HG03039 (cell line): ENCODE data around the gene TOMM5.
A peak's percentile ranks its signal among the peaks of the same experiment; 100 is the strongest.

Experiments
- ATAC-seq: cut with Tn5 transposase; IDR thresholded peaks from one replicate; pipeline ENCODE4 v1.9.1; 2021; ENCODE audit warnings: mild to moderate bottlenecking, moderate library complexity; ENCODE audit not compliant: unreplicated experiment

TOMM5 gene

DNA sequence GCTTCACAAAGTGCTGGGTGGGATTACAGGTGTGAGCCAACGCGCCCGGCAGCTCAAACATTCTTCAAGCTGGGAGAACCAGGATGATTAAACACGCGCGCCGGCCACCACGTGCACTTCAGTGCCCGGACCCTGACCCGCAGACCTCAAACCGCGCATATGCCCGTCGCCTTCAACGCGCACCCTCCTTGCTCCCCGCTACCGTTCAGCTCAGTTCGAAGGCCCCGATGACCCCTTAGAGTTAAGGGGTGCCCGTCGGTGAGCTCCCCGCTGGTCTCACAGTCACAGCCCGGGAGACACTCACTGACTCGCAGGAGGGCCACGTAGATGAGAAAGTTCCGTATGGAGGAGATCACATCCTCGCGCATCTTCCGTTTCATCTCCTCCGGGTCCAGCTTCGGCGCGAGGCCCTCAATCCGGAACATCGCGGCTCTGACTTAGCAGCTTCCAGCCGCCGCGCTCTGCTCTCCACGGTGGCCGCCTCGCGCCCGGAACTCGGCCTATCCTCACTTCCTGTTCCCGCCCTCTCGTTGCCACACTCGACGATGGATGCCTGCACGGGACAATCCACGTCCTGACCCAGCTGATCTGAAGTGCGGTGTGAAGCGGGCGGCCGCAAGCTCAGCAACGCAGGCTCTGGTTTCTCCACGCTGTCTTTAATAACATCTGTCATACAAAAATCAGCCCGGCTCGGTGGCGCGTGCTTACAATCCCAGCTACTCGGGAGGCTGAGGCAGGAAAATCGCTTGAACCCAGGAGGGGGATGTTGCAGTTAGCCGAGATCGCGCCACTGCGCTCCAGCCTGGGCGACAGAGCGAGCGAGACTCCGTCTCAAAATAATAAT, at the start of gene TOMM5:
Gene TOMM5, minus strand, starts transcription at position 490 of the 844 bp plus-strand sequence. Its CDS starts 65 bp downstream, at position 425.
- ATAC-seq, result peak; percentile 77

DNA sequence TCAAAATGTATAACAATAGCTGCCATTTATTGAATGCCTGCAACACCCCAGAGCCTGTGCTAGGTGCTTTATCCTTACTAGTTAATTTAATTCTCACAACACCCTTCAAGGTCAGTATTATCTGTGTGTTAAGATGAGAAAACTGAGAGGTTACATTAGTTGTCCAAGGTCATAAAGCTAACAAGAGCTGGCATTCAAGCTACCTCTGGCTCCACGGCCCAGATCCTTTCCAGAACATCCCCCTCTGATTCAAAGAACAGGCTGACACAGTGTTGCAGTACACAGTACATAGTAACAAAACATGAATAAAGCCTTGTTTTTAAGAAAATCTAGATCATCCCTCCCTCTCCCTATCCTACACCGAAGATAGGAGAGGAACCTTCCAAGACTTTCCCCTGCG, 48.9 kb upstream of the TOMM5 start:
- no peak for ATAC-seq

DNA sequence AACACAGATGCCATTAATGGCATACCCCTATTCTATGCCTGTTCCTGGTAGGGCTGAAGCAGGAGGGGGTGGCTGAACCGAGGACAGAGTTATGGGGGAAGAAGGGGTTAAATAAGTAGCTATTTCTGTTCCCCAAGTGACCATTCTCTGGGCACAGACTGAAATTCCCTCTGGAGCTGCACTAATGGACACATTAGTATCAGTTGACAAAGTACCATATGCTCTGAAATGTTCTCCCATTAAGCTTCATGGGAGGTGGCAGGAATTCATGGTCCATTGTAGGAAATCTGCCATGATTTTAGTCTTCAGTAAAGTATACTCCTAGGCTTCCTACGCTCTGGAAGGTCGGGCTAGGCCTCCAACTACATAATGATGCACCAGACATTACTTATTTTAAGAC, 47.8 kb upstream of the TOMM5 start:
- ATAC-seq, result no peak

DNA sequence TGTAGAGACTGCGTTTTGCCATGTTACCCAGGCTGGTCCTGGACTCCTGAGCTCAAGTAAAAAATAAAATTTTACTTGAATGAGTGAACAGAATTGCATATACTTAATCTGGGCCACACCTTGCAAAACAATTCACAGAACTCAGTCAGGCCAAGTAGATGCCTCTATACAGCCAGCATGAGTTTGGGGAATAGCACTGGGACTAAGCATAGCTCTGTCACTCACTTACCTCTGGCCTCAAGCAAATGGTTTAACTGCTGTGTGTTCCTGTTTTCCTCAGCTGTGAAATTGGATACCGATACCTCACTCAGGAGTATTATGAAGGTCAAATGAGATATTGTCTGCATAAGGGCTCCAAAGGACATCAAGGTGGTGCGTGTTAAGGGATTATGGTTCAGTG, 47.4 kb upstream of the TOMM5 start:
- no peak for ATAC-seq

DNA sequence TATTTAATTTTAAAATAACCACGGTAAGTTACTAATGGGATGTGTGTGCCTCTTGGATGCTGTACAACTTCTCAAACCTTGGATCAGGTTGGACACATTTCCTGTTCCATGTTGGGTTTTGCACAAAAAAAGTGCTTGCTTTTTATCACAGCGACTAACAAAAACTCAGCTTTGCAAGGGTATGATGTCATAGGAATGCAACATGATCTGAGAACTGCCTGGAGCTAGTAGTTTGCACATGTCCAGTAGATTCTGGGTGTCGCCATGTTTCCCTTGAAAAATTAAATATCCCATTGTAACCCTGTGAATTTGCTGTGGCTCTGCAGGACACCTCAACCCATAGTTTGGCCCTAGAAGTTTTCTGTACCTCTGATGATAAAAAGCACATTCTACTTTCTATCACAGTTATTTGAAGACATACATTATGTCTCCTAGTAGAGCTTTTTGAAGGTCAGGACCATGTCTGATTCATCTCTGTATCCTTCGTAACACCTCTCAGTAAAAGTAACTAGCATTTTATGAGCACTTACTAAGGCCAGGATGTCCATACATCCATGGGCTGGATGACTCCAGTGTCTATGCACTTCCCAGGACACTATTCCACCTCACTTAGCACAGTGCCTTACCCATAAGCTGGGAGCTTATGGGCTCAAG, 46.8 kb upstream of the TOMM5 start:
- ATAC-seq, result no peak

DNA sequence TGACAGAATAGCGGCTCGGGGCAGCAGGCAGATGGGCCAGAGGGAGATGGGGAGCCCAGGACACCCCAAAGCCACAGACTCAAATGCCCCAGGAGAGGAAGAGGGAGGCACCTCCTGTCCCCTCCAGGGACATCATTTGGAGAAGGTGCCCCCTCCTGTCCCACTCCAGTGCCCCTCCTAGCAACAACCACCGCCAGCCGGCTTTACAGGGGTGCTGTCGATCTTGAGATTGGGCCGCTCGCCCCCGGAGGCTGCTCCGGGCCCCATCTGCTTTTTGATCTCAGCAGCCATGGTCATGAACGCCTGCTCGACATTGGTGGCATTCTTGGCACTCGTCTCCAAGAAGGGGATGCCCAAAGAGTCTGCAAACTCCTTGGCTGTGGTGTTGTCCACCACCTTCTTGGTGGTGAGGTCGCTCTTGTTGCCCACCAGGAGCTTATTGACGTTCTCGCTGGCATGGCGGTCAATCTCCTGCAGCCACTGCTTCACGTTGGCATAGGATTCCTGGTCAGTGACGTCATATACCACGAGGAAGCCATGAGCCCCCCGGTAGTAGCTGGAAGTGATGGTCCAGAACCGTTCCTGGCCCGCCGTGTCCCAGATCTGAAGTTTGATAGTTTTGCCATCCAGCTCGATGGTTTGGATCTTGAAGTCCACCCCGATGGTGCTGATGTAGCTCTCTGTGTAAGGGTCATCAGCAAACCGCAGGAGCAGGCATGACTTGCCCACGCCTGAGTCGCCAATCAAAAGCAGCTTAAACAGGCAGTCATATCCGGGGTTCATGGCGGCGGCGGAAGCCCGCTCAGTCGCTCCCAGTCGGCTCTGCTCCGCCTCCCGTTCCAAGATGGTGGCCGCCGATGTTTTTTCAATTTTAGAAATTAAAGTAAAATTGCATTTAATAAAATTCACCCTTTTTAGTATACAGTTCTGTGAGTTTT, 44.4 kb upstream of the TOMM5 start:
- no peak for ATAC-seq

DNA sequence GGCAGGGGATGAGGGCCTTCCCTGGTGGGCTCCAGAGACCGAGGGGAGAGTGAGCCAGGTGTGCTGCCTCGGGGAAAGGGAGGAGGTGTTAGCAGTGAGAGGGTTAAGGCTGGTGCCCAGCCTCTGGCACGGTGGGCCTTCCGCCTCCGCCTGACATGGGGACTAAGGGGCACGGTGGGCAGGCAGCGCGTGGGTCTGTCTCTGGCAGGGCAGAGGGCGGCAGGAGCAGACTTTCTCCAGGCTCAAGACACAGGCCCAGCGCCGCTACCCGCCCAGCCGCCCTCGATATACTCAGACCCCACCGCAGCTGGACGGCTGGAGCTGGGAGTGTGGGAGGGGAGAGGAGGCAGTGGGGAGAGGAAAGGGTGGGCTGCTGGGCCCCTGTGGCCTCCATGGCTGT, 43.4 kb upstream of the TOMM5 start:
- ATAC-seq, result no peak

DNA sequence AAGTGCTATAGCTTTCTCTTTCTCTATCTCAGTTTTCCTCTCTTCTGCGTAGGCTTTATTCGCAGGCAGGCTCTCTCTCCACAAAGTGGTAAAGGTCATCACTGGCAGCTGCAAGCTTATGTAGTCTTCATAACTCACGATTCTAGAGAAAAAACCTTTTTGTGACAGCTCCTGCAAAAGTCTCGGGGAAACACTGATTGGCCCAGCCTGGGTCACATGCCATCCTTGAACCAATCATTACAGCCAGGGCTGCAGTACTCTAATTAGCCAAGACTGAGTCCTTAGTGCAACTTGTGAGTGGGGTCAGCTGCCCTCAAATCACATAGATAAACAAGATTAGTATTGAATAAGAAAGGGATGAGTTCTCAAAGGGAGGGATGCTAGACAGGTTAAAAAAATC, 40.1 kb upstream of the TOMM5 start:
- no peak for ATAC-seq

DNA sequence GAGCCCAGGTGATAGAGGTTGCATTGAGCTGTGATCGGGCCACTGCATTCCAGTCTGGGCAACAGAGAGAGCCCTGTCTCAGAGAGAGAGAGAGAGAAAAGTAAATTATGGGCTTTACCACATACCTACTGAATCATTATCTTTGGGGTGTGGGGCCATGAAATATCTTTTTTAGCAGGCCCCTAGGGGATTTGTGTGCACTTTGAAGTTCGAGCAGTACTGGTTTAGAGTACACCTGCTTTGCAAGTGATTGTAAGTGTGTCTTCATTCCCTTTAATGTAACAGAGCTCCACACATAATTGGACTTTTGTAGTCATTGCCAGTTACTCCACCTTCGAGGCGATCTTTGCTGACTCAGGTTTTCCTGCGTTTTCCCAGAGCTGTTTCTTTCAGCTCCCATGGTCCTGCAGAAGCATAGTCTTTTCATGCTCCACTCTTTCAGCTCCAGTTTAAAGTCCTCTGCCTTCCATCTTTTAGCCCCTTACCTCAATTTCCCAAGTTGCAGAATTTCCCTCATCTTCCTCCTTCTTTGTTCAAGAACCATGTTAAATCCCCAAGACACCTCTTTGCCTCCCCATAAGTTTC, 34.4 kb upstream of the TOMM5 start:
- ATAC-seq, result no peak

DNA sequence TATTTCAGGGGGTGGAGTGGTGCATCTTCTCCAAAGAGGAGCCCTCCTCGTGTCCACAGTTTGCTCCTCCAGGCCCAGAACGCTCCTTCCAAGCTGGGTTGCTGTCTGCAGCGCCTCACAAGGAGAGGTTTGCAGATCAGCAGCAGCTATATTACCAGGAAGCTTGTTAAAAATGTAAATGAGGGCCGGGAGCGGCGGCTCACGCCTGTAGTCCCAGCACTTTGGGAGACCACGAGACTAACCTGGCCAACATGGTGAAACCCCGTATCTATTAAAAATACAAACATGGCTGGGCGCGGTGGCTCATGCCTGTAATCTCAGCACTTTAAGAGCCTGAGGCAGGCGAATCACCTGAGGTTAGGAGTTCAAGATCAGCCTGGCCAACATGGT, 33.4 kb upstream of the TOMM5 start:
- ATAC-seq, result no peak

DNA sequence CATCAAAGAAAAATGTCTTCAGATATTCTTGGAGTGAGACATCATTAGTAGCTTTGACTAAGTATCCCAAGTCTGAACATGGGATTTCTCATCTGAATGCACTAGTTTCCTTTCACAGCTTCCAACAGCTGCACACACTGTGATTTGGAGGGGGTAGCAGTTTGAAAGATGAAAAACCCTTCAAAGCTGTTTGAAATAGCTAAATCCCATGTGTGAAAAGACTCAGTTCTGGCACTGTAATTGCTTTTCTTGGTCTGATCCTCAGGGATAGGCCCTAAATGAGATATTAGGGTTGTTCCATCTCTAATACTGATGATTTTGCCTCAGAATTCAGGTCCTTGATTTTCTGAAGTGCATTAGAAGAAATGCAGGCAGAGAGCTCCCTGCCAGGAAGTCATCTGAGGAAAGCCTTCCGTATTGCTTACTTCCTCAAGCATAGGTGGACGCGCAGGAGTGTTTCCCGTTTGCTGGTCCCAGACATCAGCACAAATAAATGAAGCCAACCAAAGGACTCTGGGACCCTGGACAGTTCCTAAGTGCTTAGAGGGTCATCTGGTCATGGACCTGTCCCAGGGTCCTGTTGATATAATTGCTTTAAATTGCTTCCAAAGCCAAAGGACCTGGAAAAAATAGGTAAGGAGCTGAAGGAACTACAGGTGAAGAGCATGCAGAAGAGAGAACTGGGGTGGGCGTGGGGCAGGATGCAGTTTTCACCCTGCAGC, 32.8 kb upstream of the TOMM5 start:
- ATAC-seq, result no peak

DNA sequence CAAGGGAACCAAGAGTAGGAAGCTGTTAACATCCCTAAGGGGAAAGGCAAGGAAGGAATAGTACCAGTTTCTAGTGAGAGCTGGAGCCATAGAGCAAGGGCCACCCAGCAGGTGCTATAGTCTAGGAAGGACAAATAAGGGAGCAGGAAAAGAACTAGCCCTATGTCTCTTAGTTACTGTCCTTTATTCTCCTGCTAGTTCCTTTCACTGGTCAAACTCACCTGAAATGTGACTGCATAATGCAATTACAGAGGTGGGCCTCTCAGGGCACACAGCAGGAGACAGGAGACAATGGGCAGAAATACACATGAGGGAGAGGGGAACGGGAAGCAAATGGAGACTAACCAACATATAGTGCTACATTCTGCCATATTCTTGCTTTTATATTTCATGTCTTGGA, 31.7 kb upstream of the TOMM5 start:
- ATAC-seq, result no peak

DNA sequence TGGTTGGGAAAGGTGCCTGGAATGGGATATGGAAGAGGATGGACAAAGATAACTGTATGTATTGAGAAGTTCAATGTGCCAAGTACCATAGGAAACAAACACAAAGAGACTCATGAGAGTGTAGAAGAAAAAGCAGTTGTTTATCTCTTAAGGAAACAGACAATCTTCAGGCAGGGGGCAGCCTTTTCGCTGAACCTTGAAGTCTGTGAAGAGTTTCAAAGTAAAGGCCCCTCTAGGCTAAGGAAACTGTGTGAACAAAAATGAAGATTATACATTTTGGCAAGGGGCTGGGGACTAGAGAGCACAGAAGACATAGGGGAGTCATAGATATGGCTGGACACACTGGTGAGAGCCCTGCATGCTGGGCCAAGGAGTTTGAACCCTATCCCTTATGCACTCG, 30.9 kb upstream of the TOMM5 start:
- ATAC-seq, result no peak

DNA sequence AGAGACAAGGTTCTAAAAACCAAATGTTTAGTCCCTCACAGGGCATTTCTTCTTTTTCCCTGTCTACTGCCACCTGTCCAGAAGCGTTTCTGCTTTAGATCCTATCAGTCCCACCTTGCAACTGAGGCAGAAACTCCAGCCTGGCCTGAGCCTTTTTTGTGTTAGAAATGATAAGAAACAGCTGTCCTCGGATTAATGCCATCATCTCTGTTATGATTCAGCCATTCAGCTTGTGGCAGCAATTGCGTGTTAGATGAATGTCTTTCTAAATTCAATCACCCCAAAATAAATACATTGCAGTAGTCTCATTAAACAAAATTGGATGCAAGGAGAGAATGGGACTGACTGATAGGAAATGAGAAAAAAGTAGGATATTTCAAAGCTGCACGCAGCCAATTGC, 30.1 kb upstream of the TOMM5 start:
- no peak for ATAC-seq

DNA sequence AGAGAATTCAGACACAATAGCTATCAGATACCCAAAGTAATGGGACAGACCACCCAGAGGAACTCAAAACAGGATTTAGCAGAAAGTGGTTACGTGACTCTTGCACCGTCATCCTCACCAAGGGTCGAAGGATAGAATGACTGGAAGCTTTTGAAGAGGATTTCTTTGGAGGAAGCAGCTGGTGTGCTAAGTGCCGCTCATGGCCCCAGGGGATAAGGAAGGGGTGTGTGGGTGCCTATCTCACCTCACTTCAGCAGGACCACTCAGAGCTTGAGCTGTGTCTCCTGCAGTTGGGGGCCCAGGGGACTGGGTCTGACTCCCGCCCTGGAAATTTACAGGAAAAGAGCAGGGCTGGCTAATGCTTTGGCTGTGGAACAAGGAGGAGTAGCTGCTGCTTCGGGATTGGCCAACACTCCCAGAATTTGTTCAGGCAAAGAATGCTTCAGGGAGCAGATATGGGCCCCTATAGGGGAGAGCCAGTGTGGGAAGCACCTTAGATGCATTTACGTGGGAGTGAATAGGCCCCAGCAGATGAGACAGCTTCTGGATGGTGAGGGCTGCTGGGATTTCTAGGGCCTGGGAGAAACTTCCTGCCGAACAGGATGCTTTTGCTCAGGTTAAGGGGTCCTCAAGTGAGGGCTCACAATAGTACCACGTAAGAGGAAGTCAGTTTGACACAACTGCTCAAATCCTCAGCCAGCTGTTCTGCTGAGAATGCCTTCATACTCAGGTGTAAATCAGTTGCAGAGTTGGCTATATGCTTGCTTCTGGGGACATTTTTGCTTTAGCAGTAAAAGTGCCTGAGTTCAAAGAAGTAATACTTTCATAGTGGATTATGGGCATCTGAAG, 29.1 kb upstream of the TOMM5 start:
- ATAC-seq, result no peak

DNA sequence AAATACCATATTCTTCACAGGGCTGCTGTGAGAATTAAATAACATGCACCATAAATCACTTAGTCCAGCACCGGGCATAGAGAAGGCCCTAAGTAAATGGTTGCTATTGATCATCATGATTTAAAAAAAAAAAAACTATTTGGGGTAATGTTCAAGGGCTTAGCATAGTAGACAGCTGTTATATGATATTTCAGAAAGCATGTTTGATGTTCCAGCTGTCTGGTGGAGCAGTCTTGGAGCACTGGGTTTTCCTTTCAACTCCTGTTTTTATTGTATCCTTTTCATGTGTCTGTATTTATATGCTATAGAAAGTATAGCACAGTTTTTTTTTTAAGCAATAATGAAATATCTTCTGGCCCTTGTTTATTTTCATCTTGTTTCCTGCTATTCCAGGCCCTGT, 28.0 kb upstream of the TOMM5 start:
- no peak for ATAC-seq

DNA sequence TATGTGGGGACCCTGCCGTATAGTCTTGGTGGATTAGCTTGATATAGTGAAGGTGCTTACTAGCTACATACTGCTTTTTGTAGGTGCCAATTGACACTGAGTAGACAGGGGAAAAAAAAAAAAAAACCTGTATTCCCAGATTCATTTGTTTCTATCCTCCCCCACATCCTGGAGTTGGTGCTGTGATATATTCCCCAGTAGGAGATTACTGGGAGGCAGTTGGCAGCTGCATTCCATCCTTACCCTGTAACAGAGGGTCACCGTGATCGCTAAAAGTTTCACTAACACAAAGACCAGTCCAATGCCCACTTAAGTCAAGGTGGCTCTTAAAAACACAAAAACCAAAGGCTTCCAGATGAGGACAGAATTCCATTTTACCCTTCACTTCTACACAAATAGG, 27.4 kb upstream of the TOMM5 start:
- no peak for ATAC-seq

DNA sequence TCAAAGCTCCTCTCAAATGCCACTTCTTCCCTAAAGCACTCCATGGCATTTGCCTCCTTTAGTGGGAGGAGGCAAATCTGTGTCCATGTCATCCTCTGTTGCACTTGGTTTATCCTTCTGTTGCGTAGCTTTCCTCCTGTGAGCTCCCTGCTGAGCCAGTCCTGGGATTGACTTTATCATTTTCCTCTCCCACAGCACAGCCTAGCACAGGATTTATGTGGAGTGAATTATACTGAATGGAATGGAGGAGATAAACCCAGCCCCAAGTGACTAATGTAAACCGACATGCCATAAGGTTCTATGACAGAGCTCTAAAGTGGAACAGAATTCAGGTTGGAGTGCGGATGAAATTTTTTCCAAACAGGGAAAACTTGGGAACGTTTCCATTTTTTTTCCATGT, 26.4 kb upstream of the TOMM5 start:
- no peak for ATAC-seq

DNA sequence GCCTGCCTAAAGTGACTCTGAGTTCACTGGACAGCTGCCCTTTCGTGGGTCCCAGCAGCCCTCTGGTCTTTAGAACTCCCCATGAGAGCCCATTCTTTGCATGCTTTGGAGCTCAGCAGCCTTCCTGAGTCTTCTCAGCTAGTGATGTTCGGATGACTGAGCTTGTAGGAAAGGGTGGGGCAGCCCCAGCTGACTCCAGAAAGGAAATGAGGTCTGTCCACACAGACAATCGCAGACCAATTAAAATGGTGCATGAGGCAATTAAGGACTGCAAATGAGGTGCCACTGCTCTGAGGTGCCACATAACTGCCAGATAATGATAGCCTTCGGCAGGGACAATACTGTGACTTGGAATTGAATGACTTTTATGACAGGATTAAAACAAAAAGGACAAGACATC, 25.4 kb upstream of the TOMM5 start:
- ATAC-seq, result no peak

DNA sequence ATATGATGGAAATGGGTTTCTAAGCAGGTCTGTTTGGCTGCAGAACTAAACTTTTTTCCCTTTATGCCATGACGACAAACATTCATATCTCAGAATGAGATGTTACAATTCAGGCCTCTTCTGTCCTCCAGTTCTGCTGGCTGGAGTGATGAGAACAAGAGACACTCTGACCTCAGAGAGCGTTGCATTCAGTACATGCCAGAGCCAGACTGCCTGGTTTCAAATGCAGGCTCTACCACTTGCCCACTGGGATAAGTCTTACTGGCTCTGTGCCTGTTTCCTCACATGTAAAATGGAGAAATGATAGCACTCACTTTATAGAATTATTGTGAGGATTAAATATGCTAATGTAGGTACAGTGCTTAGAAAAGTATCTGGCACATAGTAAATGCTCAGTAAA, 24.8 kb upstream of the TOMM5 start:
- ATAC-seq, result no peak
